ENCODE measurements around the gene ENOX2. TPM values are rescaled to one million over a fixed set of nuclear protein-coding genes. Genes with fewer than 3 reads are reported as not detected.

Gene ENOX2
- total RNA-seq, 5 donors from 2014 or later (not counting 1 experiment from before 2014, with no cell fraction given) = 10.4 to 17.1 (median 13.5) TPM

- ATAC-seq (replicated peaks in 1 of 4) = no peak
- H3K27me3 ChIP-seq (replicated peaks in 1 of 2; ENCODE audit: control insufficient read depth in 2 of 2, extremely low read depth in 1 of 2, insufficient read depth in 2 of 2, low read length in 1 of 2) = no peaks in the 10 kb centered on the region
- peaks cover 11 to 25% of the 10 kb centered on the region in 2 donors for H3K27me3 Mint-ChIP-seq
- no peak overlapping the region for H3K4me3 ChIP-seq (ENCODE audit: control insufficient read depth in 1 of 2, extremely low read depth in 1 of 2, low read length in 1 of 2)
- no peak overlapping the region for H3K4me3 Mint-ChIP-seq
- no peak for DNase-seq
- H3K9me3 Mint-ChIP-seq = no peaks in the 10 kb centered on the region
- POLR2A ChIA-PET = no interaction called here
- no peaks in the 10 kb centered on the region for H3K9me3 ChIP-seq
- no peaks in the 10 kb centered on the region for H3K36me3 ChIP-seq (ENCODE audit: control insufficient read depth in 2 of 2, extremely low read depth in 1 of 2, insufficient read depth in 1 of 2, low read length in 1 of 2)
- WGBS (ENCODE audit: insufficient coverage) = 100% methylated on average over 1 of the region's 2 CpGs
- CTCF ChIA-PET = interaction anchor here in 1 of 2 donors (0.6 to 0.8 kb wide), 2 partner anchors 14 to 1566 kb away, joined by 3 read pairs; no protein-coding TSS in a partner anchor
- H3K27ac ChIP-seq (ENCODE audit: low read length) = no peak overlapping the region
- no peaks in the 10 kb centered on the region for H3K4me1 Mint-ChIP-seq
- H3K27ac Mint-ChIP-seq = no peak overlapping the region
- no peaks in the 10 kb centered on the region for H3K4me1 ChIP-seq (ENCODE audit: control insufficient read depth in 1 of 2, extremely low read depth in 1 of 2, insufficient read depth in 2 of 2, low read length in 2 of 2)
- no peaks in the 10 kb centered on the region for H3K36me3 Mint-ChIP-seq
Measured at GRCh38 chrX:130577431-130577830, 325.6 kb downstream of the ENOX2 start.

GRCh38 chrX:130575831-130576389 is 327.1 kb downstream of the ENOX2 start:
- POLR2A ChIA-PET = no interaction called here
- H3K36me3 ChIP-seq (ENCODE audit: control insufficient read depth in 2 of 2, extremely low read depth in 1 of 2, insufficient read depth in 1 of 2, low read length in 1 of 2) = no peaks in the 10 kb centered on the region
- H3K27ac ChIP-seq (ENCODE audit: low read length) = no peak overlapping the region
- H3K36me3 Mint-ChIP-seq = no peaks in the 10 kb centered on the region
- no peak for ATAC-seq (replicated peaks in 1 of 4)
- peak in 14 of 35 experiments; percentile 0 to 27 (median 2) for DNase-seq
- no peaks in the 10 kb centered on the region for H3K4me1 ChIP-seq (ENCODE audit: control insufficient read depth in 1 of 2, extremely low read depth in 1 of 2, insufficient read depth in 2 of 2, low read length in 2 of 2)
- no peaks in the 10 kb centered on the region for H3K4me1 Mint-ChIP-seq
- no peaks in the 10 kb centered on the region for H3K9me3 Mint-ChIP-seq
- peaks cover 9 to 25% of the 10 kb centered on the region in 2 donors for H3K27me3 Mint-ChIP-seq
- no CpG with 5 or more reads among the region's 6 CpGs for WGBS (ENCODE audit: insufficient coverage)
- H3K4me3 ChIP-seq (ENCODE audit: control insufficient read depth in 1 of 2, extremely low read depth in 1 of 2, low read length in 1 of 2) = no peak overlapping the region
- no peaks in the 10 kb centered on the region for H3K27me3 ChIP-seq (replicated peaks in 1 of 2; ENCODE audit: control insufficient read depth in 2 of 2, extremely low read depth in 1 of 2, insufficient read depth in 2 of 2, low read length in 1 of 2)
- CTCF ChIA-PET = interaction anchor here (0.6 to 1.9 kb wide), 3 partner anchors 327 to 341 kb away, joined by 3 to 14 read pairs (median 4); partner anchors contain the start of gene ENOX2 (in 1 of the 2)
- H3K4me3 Mint-ChIP-seq = no peak overlapping the region
- no peak overlapping the region for H3K27ac Mint-ChIP-seq
- H3K9me3 ChIP-seq = no peaks in the 10 kb centered on the region

Other genes starting within 250 kb of the ENOX2 start
- not detected for gene ARHGAP36, start 155.1 kb upstream of the ENOX2 start, total RNA-seq

Data from T-cell (primary cell).